Measurements from ENCODE around the gene TFEB.

DNA sequence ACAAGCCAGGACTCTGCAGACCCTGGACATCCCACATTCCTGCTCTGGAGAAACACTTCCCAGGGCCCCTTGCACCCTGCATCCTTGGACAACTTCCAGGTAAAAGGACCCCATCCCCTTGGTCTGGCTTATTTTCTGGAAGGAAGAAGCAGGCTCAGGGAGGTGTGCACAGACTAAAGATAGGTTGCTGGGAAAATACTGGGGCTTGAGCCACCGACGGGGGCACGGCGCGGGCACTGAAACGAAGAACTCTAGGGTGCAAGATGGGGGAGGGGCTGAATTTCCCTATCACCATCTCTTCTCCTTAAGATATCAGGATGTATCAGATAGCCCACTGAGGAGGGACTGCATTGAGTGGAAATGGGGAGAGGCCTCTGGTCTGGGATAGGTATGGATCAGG lies 43.5 kb upstream of the TFEB start:
- TF ChIP-seq, protein P1, sequence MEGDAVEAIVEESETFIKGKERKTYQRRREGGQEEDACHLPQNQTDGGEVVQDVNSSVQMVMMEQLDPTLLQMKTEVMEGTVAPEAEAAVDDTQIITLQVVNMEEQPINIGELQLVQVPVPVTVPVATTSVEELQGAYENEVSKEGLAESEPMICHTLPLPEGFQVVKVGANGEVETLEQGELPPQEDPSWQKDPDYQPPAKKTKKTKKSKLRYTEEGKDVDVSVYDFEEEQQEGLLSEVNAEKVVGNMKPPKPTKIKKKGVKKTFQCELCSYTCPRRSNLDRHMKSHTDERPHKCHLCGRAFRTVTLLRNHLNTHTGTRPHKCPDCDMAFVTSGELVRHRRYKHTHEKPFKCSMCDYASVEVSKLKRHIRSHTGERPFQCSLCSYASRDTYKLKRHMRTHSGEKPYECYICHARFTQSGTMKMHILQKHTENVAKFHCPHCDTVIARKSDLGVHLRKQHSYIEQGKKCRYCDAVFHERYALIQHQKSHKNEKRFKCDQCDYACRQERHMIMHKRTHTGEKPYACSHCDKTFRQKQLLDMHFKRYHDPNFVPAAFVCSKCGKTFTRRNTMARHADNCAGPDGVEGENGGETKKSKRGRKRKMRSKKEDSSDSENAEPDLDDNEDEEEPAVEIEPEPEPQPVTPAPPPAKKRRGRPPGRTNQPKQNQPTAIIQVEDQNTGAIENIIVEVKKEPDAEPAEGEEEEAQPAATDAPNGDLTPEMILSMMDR (IDR thresholded peaks at IDR 0.05; ENCODE audit: low read depth, low read length, missing input control): no peak
- TF ChIP-seq, protein P2, sequence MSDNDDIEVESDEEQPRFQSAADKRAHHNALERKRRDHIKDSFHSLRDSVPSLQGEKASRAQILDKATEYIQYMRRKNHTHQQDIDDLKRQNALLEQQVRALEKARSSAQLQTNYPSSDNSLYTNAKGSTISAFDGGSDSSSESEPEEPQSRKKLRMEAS (IDR thresholded peaks at IDR 0.05): no peak
- TF ChIP-seq ATF3 (IDR thresholded peaks at IDR 0.05): no peak

Measured in liver (tissue), 3 donors.